Hematopoietic multipotent progenitor cell treated with erythropoietin and hydrocortisone succinate and interleukin-3 and kit ligand, for 17 days (in vitro differentiated cells): Measurements from ENCODE around the gene TMEM37.

Experiments
- DNase-seq: peaks from one replicate; pipeline ENCODE4 v3.0.0-alpha.2; 2015; ENCODE audit warnings: low spot score

The TMEM37 gene

DNA sequence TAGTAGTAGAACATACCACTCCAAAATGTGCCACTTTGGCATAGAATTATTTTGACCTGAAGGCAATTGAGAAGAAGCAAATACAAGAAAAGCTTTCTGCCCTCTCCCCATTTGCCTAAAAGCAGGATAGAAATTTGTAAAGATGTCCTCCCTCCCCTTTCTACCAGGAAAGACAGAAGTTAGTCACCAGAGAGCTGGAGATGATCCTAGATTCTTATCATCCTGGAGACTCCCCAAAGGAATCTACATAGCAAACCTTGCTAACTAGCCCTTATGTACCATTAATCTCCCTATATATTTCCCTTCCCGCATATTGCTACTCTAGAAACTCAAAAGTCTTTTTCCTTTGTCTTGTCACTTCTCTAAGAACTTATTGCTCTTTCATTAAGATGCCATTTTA lies 12.6 kb upstream of the TMEM37 start:
- DNase-seq: no peak

DNA sequence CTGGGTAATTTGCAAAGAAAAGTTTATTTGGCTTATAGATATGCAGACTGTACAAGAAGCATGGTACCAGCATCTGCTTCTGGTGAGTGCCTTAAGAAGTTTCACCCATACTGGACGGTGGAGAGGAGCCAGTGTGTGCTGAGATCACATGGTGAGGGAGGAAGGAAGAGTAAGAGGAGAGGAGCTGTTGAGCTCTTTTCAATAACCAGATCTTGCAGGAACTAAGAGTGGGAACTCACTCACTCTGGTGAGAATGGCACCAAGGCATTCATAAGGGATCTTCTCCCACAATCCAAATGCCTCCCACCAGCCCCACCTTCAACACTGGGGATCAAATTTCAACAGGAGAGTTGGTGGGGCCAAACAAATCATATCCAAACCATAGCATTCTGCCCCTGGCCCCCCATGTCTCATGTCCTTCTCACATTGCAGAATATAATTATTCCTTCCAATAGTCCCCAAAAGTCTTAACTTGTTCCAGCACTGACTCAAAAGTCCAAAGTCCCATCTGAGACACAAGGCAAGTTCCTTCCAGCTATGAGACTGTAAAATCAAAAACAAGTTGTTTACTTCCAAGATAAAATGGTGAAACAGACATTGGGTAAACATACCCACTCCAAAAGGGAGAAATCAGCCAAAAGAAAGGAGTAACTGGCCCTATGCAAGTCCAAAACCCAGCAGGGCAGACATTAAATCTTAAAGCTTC lies 11.7 kb upstream of the TMEM37 start:
- no peak for DNase-seq

DNA sequence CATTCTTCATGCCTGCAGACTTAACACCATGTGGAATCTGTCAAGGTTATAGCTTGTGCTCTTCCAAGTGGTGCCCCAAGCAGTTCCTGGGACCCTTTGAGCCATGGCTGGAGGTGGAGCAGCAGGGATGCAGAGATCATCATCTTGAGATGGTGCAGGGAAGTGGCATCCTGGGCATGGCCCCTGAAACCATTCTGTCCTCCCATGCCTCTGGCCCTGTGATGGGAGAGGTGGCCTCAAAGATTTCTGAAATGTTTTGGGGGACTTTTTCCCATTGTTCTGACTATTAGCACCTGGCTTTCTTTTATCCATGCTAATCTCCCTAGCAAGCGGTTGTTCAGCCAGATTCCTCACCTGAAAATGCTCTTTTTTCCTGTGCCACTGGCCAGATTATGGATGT lies 10.3 kb upstream of the TMEM37 start:
- DNase-seq: no peak

DNA sequence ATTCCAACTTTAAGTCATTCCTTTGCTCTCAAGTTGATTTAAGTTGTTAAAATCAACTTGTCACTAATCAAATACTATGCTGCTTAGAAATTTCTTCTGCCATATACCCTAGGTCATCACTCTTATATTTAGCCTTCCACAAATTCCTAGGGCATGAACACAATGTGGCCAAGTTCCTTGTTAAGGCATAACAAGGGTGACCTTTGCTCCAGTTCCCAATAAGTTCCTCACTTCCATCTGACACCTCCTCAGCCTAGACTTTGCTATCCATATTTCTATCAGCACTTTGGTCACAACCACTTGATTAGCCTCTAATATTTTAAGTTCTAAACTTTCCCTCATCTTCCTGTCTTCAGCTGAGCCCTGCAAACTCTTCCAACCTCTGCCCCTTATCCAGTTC lies 9.9 kb upstream of the TMEM37 start:
- DNase-seq: no peak

DNA sequence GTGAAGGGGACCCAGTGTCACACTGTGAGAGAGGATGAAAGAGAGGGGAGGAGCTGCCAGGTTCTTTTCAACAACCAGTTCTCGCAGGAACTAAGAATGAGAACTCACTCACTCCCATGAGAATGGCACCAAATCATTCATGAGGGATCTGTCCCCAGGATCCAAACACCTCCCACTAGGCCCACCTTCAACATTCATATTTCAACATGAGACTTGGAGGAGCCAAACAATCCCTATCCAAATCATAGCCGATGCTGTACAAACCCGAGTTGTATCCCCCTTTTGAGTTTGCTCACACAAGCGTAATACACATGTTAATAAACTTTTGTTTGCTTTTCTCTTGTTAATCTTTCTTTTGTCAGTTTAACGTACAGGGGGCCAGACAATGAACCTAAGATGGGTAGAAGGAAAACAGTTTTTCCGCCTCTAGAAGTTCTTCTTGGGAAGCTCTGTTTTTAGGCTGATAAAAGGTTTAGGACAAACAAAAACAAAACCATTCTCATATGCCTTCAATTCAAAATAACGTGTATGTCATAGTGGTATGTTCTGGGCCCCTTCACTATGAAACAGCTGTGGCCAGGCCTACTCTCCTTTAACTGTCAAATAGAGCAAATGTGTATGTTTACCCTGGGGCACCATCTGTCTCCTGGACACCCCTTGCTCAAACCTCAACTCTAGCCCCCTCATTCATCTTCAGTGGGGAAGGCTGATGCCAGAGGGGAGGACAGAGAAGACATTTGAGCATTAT lies 9.1 kb upstream of the TMEM37 start:
- DNase-seq: no peak

DNA sequence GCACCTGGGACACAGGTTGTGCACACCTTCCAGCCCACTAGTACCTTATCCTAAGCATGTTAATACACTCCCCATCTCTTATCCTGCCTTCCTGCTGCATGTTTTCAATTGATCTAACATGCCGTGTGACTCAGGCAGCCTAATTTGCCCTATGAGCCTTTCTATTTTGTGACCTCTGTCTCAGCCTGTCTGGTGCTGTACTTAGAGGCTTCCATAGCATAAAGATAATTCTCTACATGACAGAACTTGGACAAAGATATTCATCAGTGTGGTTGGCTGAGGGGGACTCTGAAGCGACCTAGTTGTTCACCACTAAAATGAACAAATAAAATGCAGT lies 8.6 kb upstream of the TMEM37 start:
- DNase-seq: no peak

DNA sequence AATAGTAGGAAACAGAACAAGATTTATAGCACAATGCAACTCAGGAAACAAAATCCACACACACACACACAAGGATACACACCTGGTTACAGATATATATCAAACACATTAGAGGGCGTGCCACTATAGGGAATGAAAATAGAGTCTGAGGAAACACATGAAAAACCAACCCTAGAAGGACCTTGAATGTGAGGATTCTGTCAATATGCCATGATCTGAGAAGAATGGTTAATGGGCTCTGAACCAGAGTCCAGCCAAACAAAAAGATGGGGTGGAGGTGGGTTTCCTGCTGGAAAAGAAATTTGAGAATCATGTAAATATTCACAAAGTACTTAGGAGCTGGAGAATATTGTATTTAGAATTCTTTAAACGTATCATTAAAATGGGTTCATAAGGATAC lies 7.8 kb upstream of the TMEM37 start:
- DNase-seq: no peak

DNA sequence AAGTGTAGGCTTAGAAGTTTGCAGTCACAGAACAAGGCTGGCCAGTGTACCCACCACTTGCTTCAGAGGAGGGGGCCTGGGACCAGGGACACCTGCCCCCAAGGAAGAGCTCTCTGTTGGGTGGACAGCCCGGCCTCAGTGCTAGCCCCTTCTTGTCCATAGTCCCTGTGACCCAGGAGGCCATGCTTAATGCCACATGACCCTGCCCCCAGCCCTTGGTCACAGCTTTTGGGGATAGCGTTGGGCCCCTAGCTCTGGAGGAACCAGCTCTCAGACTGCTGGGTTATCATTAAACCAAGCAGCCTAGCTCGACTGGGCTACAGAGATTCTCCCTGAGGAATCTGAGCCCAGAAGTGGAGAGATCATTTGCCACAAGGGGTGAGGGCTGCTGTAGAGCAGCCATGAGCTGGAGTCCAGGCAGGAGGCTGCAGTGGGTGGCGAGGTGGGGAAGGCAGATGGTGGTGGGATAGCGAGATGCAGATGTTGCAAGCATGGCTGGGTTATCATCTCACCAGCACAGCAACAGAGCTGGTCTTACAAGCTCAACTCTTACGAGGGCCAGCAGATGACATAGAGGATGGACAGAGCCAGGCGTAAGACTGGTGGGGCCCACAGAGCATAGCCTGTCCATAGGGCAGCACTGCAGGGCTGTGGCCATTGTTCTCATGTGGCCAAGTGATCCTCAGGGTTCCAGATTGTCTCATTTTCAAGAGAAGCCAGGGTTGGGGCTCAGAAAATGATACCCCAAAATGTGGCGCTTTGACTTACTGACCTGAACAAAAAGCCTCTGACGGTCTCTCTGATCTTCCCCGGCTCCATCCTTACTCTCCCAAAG lies 7.2 kb upstream of the TMEM37 start:
- no peak for DNase-seq

DNA sequence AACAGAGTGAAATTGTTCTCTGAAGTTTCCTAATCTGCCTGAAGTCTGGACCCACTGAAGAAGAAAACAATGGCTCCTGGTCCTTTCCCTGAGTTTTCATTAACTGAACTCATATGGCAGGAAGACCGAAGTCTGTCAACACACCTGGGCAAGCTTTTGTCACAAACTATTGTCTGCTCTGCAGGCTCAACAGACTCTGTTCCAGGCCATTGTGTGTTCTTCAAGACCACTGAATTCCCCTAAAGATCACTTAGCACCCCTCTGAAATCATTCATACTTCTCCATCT lies 6.6 kb upstream of the TMEM37 start:
- no peak for DNase-seq

DNA sequence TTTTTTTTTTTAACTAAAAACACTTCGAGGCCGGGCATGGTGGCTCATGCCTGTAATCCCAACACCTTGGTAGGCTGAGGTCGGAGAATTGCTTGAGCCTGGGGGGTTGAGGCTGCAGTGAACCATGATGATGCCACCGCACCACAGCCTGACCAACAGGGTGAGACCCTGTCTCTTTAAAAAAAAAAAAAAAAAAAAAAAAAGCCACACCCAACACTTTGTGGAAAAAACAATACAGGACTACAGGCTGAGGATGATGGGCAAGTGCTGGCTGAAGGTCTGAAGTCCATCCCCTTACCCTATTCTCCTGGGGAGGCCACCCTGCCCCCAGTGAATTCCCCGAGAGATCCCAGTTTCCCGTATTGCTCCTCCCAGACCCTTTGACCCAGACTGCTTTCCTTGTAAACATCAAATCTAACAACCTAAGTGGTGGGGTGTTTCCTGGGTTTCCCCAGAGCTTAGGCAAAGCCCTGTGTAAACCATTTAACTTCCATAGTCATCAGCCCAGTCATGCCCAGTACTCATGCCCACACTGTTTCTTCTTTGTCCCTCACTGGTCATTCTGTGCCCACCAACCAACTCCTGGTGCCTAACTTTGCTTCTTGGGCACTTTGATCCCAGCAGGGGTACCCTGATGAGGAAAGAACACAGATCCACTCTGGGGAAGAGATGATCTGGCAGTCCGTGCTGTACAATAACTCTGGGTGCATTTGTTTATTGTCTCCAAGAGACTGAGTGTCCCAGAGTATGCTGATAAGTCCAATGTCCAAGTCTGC lies 5.8 kb upstream of the TMEM37 start:
- DNase-seq: no peak

DNA sequence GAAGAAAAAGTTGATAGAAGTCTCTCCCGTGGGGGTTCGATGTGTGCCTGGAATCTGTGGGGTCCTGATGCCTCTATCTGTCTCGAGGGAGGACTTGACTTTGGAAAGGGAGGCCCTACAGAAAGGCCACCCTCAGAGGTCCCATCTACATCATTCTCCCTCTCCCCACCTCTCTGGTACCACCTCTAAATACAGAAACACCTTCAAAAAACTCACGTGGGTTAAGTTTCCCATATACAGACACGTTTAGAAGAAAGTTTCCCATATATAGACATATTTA lies 5.3 kb upstream of the TMEM37 start:
- DNase-seq: no peak

DNA sequence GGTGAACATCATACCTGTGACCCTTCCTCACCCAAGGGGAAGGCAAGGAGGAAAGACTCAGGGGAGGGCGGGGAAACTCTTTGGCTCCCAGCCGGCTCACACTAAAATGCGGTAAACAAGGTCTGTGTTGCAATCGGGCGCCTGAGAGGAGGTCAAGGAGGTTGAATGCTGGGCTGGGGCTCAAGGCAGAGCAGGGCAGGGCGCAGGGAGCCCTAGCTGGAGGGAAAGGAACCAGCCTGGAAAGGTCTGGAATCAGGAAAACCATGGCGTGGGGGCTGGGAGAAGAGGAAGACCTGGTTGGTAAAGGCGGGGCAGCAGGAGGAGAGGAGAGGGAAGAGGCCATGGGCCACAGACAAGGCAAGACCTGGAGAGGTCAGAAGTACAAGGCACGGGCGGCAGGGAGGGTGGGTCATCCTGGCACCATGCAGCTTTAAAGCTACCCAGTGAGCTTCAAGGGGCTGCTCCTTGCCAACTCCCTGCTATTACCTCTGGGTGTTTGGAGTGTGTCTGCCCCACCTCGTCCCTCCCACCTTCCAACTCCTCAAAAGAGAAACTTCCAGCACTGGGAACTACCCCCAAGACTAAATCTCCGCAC lies 4.8 kb upstream of the TMEM37 start:
- no peak for DNase-seq

DNA sequence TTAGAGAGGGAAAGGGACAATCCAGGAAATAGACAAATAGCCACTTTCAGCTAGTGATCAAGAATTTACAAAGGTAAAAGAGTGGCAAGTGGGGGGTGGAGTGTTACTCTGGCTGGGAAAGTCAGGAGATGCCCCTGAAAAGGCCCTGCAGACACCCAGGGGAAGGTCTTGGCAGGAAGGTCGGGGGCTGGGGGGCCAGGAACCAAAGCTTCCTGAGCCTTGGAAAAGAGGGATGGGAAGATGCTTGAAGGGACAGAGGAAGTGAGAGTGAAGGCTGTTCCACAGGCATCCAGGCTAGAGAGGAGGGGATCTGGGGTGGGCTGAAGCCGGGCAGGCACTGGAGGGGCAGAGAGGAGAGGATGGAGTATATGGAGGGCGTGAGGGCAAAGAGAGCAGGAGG lies 3.9 kb upstream of the TMEM37 start:
- DNase-seq: no peak

DNA sequence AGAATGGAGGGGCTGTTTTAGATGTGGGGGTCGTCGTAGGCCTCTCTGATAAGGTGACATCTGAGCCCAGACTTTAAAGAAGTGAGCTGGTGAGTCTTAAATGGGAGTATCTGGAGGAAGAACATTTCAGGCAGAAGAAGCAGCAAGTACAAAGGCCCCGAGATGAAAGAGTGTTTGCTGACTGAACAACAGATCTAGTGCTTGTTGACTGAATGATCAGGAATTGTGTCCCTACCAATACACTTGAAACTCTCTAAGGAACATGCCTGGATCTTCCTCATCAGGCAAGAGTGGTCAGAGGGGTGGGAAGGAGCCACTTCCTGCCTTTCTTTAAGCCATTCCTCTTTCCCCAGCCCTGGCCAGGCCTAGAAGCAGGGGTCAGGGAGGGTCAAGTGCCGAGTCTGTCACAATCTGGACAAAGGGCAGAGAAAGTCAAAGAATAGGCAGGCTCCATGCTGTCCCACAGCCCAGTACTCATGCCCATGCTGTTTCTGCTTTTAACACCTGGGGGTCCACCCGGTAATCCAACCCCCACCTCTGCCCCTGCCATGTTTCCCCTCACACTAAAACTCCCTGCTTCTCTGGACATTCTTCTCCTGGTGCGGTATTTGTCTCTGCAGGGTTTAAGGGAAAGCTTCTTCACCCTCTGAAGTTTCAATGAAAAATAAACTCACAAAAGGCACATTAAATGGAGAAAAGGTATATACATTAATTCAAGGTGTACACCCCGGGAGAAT lies 3.0 kb upstream of the TMEM37 start:
- DNase-seq: no peak

DNA sequence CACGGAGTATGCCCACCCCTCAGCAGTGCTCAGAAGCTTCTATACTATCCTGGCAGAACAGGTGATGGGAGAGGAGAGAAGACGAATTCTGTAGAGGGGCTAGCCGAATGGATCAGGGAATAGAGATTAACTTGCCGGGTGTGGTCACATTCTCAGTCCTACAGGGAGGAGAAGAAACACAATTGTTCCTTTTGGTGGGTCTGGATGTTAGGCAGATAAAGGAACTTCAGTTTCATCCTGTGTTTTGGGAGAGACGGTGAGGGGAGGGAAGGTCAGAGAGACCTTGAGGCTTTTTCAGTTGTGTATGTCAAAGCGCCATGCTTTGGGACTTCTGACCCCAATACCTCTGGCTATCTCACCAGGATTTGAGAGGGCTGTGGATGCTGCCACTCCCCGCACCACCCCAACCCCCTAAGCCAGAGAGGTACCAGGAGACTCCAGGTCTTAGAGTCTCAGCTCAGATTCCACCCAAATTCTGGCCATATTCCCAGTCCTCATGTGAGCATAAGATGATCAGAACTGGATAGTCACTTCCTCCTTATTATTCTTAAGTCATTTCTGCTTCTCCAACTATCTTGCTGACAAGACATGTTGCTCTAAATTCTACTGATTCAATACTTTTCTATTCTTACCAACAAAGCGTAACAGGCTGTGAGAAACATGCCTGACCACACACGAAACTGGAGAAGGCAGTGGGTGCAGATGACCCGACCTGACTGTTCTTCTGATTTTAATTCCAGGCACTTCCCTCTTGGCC lies 2.3 kb upstream of the TMEM37 start:
- DNase-seq: no peak

DNA sequence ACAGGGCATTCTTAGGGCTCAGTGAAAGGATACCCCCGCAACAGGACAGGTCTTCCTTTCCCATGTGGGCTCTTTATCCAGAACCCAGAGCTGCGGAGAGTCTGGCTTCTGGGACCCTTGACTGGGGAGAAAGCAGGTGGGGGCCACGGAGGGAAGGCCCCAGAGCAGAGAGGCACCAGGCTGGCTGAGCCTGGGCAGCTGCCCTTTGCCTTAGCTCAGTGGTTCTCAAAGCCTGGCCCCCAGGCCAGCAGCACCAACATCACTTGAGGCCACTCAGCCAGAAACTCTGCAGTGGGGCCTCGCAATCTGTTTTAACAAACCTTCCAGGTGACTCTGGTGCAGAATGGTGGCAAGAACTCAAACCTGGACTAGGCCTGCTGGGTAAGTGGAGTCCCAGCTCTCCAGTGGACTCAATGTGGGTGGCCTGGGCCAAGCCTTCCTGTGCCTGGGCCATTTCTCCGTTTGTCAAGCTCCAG lies 1.6 kb upstream of the TMEM37 start:
- no peak for DNase-seq

DNA sequence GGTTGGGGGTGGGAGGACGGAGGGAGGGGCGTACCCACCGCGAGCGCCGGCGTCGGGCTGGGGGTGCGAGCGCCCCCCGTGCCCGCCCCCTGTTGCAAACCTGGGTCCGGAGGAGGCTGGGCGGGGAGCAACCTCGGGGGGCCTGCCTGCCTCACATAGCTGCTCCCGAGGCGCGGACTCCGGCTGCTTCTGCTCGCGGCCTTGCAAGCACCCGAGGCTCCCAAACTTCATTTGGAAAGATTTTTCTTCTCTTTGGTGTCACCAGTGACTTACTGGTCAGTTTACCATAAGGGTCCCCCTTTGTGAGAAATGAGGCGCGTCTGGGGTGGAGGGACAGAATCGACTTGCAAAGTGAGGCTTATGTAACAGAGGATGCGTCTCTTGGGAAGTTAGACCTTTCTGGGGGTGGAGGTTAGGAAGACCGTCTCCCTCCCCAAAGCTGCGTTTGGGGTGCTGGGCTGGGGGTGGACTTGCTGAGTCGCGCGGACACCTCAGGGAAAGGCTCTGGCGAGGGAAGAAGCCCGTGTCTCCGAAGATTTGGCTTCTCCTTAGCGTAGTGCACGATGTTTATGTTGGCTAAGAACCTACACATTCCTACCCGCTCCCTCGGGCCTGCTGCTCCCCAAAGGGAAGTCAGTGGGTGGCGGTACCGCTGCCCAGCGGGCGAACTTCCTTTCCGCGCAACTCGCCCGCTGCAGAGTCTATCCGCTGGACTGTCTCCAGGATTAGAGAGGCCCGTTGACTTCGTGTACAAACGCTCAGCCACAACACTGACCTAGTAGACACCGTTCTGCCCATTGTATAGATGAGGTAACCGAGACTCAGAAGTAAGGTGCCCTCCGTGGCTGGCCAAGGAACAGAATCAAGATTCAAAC lies 559 bp downstream of the TMEM37 start:
- DNase-seq: no peak

DNA sequence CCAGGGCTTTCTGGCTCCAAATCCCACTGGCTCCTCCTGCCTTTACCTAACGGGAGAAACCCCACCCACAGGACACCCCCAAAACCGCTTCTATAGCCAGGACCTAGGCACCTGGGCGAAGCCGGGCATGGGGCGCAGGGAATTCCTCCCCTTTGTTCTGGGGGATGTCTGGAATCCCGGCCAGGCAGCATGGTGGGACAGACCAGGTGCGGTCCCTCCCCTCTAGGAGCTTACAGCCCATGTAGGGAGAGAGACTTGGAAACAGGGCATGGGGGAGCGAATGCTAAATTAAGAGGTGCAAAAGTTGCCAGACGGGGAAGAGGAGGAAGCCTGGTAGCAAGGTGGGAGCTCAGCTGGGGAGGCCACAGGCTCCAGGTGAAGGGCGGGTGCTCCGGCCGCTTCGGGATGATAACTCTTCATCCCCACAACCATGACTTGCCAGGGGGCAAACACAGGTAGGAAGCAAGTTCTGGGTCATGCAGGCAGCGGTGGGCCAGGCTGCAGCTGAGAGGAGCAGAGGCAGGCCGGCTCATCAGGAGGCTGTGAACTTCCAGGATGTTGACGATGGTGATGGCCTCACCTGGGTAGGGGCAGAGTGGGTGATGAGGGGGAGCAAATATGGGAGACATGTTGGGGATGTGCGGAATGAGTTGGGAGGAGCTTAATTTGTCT lies 1.3 kb downstream of the TMEM37 start:
- no peak for DNase-seq

DNA sequence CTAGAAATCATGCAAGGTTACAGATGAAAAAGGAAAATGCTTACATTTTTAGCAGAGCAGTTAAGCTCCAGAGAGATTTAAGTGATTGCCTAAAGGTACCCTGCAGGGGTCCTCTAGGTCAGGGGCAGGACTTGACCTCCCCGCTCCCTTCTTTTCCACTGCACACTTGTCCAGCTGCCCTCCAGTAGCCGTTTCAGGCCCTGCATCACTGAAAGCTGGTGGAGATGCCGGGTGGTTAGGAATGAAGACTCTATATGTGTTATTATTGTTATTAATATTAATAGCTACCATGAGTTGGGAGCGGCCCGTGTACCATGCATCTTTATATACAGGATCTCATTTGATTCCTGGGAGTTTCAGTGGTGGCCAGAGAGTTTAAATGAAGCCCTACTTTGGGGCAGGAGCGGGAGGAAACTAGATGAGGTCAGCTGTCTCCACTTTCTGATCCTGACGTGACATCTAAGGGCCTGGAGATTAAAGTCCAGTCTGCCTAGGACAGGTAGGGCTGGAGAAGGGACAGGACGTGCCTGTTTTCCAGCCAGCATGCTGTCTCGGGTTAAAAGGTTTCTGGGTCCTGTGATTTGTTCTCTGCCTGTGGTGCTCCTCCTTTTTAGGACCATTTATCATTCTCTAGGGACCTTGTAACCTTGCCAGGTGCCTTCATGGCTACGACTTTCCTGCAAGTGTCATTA lies 2.1 kb downstream of the TMEM37 start:
- no peak for DNase-seq
